Spinal cord (tissue), 10 donors: ENCODE results near the gene CACNG3. TPM values are rescaled to one million over a fixed set of nuclear protein-coding genes. Genes with fewer than 3 reads are reported as not detected.

Experiments used
- DNase-seq, 6 donors: peaks; one replicate each; pipeline versions ENCODE4 v3.0.0 to v3.0.0-alpha.2; 2013 to 2015; ENCODE audit warnings: low spot score in 6 of 6, low read depth in 4 of 6
- H3K27ac ChIP-seq: one replicate; pipeline ENCODE4 v1.5.1; 2013; ENCODE audit warnings: low read depth, low read length, control low read depth
- H3K27me3 ChIP-seq: one replicate; pipeline ENCODE4 v1.6.1; 2013; ENCODE audit warnings: low read length; ENCODE audit not compliant: control insufficient read depth, insufficient read depth
- H3K36me3 ChIP-seq: one replicate; pipeline ENCODE4 v1.6.1; 2013; ENCODE audit warnings: low read length; ENCODE audit not compliant: control insufficient read depth, insufficient read depth
- H3K4me1 ChIP-seq: one replicate; pipeline ENCODE4 v1.6.1; 2013; ENCODE audit warnings: low read length; ENCODE audit not compliant: control insufficient read depth, insufficient read depth
- H3K4me3 ChIP-seq: one replicate; pipeline ENCODE4 v1.5.1; 2013; ENCODE audit warnings: low read depth, low read length, control low read depth
- H3K9me3 ChIP-seq: one replicate; pipeline ENCODE4 v1.6.1; 2013; ENCODE audit warnings: low read length; ENCODE audit not compliant: control insufficient read depth, insufficient read depth
- WGBS: methylation state at CpG from one replicate; pipeline ENCODE4 v1.1.5; 2013; ENCODE audit warnings: missing lambda C conversion rate; ENCODE audit not compliant: insufficient coverage; 5-methylcytosine and 5-hydroxymethylcytosine counted together
- polyA plus RNA-seq, 2 donors: library from polyadenylated mRNA; unstranded; fragments of 120-200 nt; gene quantifications; one replicate each; pipeline ENCODE4 v1.2.1, GENCODE V29; 2013; ENCODE audit not compliant: insufficient read length in 2 of 2
- total RNA-seq, 2 donors: library from RNA; depleted of rRNA in 1 of 2; stranded (reverse); fragments of 120-200 nt in 1 of 2; fragments of >200 nt in 1 of 2; gene quantifications; one replicate each; pipeline versions ENCODE4 v1.2.3 to v1.2.4, GENCODE V29; 2013 to 2014
- donor health status: healthy.

Gene CACNG3
- total and polyA plus RNA-seq, 4 donors: 1.9 to 21.1 (median 11.0) TPM

GRCh38 chr16:24345704-24346103, 89.6 kb downstream of the CACNG3 start:
- WGBS: 100% methylated on average over 2 of the region's 4 CpGs
- no peaks in the 10 kb centered on the region for H3K36me3 ChIP-seq
- no peaks in the 10 kb centered on the region for H3K9me3 ChIP-seq

GRCh38 chr16:24346734-24347133, 90.6 kb downstream of the CACNG3 start:
- Histone ChIP-seq H3K4me1 (no peaks in the 10 kb centered on the region), H3K36me3 (no peaks in the 10 kb centered on the region), H3K27me3 (no peaks in the 10 kb centered on the region), H3K4me3 (no peak overlapping the region), H3K9me3 (no peaks in the 10 kb centered on the region), H3K27ac (no peak overlapping the region)
- DNase-seq: no peak
- WGBS: 92% methylated on average over 9 of the region's 11 CpGs

More at GRCh38 chr16:24345704-24346103, 89.6 kb downstream of the CACNG3 start:
- H3K4me3 ChIP-seq: no peak overlapping the region
- no peaks in the 10 kb centered on the region for H3K4me1 ChIP-seq
- no peak for DNase-seq
- no peaks in the 10 kb centered on the region for H3K27me3 ChIP-seq
- H3K27ac ChIP-seq: no peak overlapping the region

- no peak for DNase-seq
- H3K9me3 ChIP-seq: no peaks in the 10 kb centered on the region
- 14% methylated on average over 1 of the region's 2 CpGs for WGBS
Measured at GRCh38 chr16:24347556-24347955, 91.4 kb downstream of the CACNG3 start.

GRCh38 chr16:24348545-24349290, 92.6 kb downstream of the CACNG3 start:
- H3K4me3 ChIP-seq: no peak overlapping the region
- 71% methylated on average over 3 of the region's 9 CpGs for WGBS
- H3K4me1 ChIP-seq: no peaks in the 10 kb centered on the region
- no peaks in the 10 kb centered on the region for H3K9me3 ChIP-seq
- no peak for DNase-seq
- H3K36me3 ChIP-seq: no peaks in the 10 kb centered on the region
- no peak overlapping the region for H3K27ac ChIP-seq
- H3K27me3 ChIP-seq: no peaks in the 10 kb centered on the region

More at GRCh38 chr16:24347556-24347955, 91.4 kb downstream of the CACNG3 start:
- Histone ChIP-seq H3K36me3 (no peaks in the 10 kb centered on the region), H3K4me3 (no peak overlapping the region), H3K27ac (no peak overlapping the region), H3K27me3 (no peaks in the 10 kb centered on the region), H3K4me1 (no peaks in the 10 kb centered on the region)

GRCh38 chr16:24349320-24349719, 93.2 kb downstream of the CACNG3 start:
- Histone ChIP-seq H3K27ac (no peak overlapping the region), H3K27me3 (no peaks in the 10 kb centered on the region), H3K4me3 (no peak overlapping the region), H3K36me3 (no peaks in the 10 kb centered on the region), H3K4me1 (no peaks in the 10 kb centered on the region), H3K9me3 (no peaks in the 10 kb centered on the region)
- no peak for DNase-seq
- WGBS: 67% methylated on average over 2 of the region's 8 CpGs

- no peak for DNase-seq
- no peaks in the 10 kb centered on the region for H3K27me3 ChIP-seq
- H3K36me3 ChIP-seq: peaks cover 7% of the 10 kb centered on the region
- H3K9me3 ChIP-seq: no peaks in the 10 kb centered on the region
- WGBS: 100% methylated on average over 1 of the region's 5 CpGs
- H3K4me1 ChIP-seq: no peaks in the 10 kb centered on the region
- no peak overlapping the region for H3K4me3 ChIP-seq
- no peak overlapping the region for H3K27ac ChIP-seq
Measured at GRCh38 chr16:24352746-24353145, 96.6 kb downstream of the CACNG3 start.

- 63% methylated on average over 4 of the region's 5 CpGs for WGBS
- Histone ChIP-seq H3K36me3 (peaks cover 7% of the 10 kb centered on the region), H3K9me3 (no peaks in the 10 kb centered on the region), H3K4me1 (no peaks in the 10 kb centered on the region), H3K27ac (no peak overlapping the region), H3K4me3 (no peak overlapping the region), H3K27me3 (no peaks in the 10 kb centered on the region)
- DNase-seq: no peak
Measured at GRCh38 chr16:24353622-24354021, 97.5 kb downstream of the CACNG3 start.

- Histone ChIP-seq H3K9me3 (no peaks in the 10 kb centered on the region), H3K4me1 (no peaks in the 10 kb centered on the region), H3K27me3 (no peaks in the 10 kb centered on the region), H3K4me3 (no peak overlapping the region), H3K27ac (no peak overlapping the region), H3K36me3 (peaks cover 11% of the 10 kb centered on the region)
- WGBS: 88% methylated on average over 5 of the region's 7 CpGs
- no peak for DNase-seq
Measured at GRCh38 chr16:24357511-24357910, 101.4 kb downstream of the CACNG3 start.

- H3K4me1 ChIP-seq: no peaks in the 10 kb centered on the region
- DNase-seq: no peak
- 90% methylated on average over 4 of the region's 5 CpGs for WGBS
- H3K36me3 ChIP-seq: peaks cover 11% of the 10 kb centered on the region
- H3K9me3 ChIP-seq: no peaks in the 10 kb centered on the region
- no peak overlapping the region for H3K4me3 ChIP-seq
- no peak overlapping the region for H3K27ac ChIP-seq
- H3K27me3 ChIP-seq: no peaks in the 10 kb centered on the region
Measured at GRCh38 chr16:24358117-24358516, 102.0 kb downstream of the CACNG3 start.

- Histone ChIP-seq H3K4me1 (no peaks in the 10 kb centered on the region), H3K36me3 (peaks cover 11% of the 10 kb centered on the region), H3K4me3 (no peak overlapping the region), H3K27ac (no peak overlapping the region), H3K9me3 (no peaks in the 10 kb centered on the region), H3K27me3 (no peaks in the 10 kb centered on the region)
- DNase-seq: no peak
Measured at GRCh38 chr16:24359490-24359889, 103.4 kb downstream of the CACNG3 start.
